ENCODE data around the gene IL24. TPM values are rescaled to one million over a fixed set of nuclear protein-coding genes. Genes with fewer than 3 reads are reported as not detected.
"Not testable (repeated sequence)": the region's sequence is repeated elsewhere in the genome, so short reads cannot be mapped to it uniquely, and the experiment has no call there.

IL24 gene
- polyA plus RNA-seq, 3 donors = 0.16 TPM; not detected in 2

DNA sequence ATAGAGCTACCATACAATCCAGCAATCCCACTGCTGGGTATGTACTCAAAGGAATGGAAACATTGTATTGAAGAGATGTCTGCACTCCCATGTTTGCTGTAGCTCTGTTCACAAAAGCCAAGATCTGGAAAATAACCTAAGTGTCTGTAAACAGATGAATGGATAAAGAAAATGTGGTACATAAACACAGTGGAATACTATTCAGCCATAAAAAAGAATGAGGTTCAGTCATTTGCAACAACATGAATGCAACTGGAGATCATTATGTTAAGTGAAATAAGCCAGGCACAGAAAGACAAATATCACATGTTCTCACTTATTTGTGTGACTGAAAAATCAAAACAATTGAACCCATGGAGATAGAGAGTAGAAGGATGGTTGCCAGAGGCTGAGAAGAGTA lies 43.5 kb upstream of the IL24 start:
- H3K4me3 ChIP-seq (replicated peaks in 1 of 3; ENCODE audit: low read depth in 2 of 3, low read length in 3 of 3); H3K4me2 ChIP-seq (replicated peaks; ENCODE audit: extremely low read depth, low read length, poor library complexity, severe bottlenecking); H3K9ac ChIP-seq (ENCODE audit: insufficient read depth, low read length, poor library complexity, severe bottlenecking); H3K36me3 Mint-ChIP-seq; H2AFZ ChIP-seq (ENCODE audit: insufficient read depth, low read depth, low read length, poor library complexity, severe bottlenecking); H3K79me2 ChIP-seq (ENCODE audit: insufficient read depth, low read length); H3K27me3 ChIP-seq (ENCODE audit: control insufficient read depth in 2 of 2, insufficient read depth in 2 of 2, low read length in 2 of 2); H3K9me3 ChIP-seq (replicated peaks in 1 of 2; ENCODE audit: control insufficient read depth in 1 of 2, insufficient read depth in 1 of 2, low read length in 2 of 2); H3K27me3 Mint-ChIP-seq (ENCODE audit: low read depth in 3 of 3); H4K20me1 ChIP-seq (ENCODE audit: insufficient read depth, low read length); H3K9me3 Mint-ChIP-seq; H3K4me1 ChIP-seq (ENCODE audit: control insufficient read depth in 1 of 2, insufficient read depth in 2 of 2, low read length in 2 of 2); intact Hi-C loops (cut with micrococcal nuclease); DNase-seq; H3K36me3 ChIP-seq (replicated peaks in 1 of 2; ENCODE audit: control insufficient read depth in 1 of 2, insufficient read depth in 2 of 2, low read length in 2 of 2); H3K27ac Mint-ChIP-seq; H3K4me3 Mint-ChIP-seq; H3K27ac ChIP-seq (ENCODE audit: low read depth in 1 of 2, low read length in 2 of 2): not testable (repeated sequence)
- H3K4me1 Mint-ChIP-seq = peaks cover 12% of the 10 kb centered on the region

GRCh38 chr1:206854401-206855129 lies 42.7 kb upstream of the IL24 start:
- no peak for TF ChIP-seq CTCF (IDR thresholded peaks at IDR 0.05)
- Mint-ChIP-seq H3K4me1 (peaks cover 21% of the 10 kb centered on the region), H3K36me3 (no peaks in the 10 kb centered on the region), H3K9me3 (peaks cover 0 to 8% (median 0%) of the 10 kb centered on the region in 7 donors), H3K4me3 (no peak overlapping the region), H3K27ac (no peak overlapping the region), H3K27me3 (ENCODE audit: low read depth in 3 of 3) (peaks cover 4 to 5% (median 4%) of the 10 kb centered on the region in 3 donors)
- Histone ChIP-seq H3K9ac (ENCODE audit: insufficient read depth, low read length, poor library complexity, severe bottlenecking) (no peak overlapping the region), H3K9me3 (replicated peaks in 1 of 2; ENCODE audit: control insufficient read depth in 1 of 2, insufficient read depth in 1 of 2, low read length in 2 of 2) (no peaks in the 10 kb centered on the region), H3K79me2 (ENCODE audit: insufficient read depth, low read length) (no peaks in the 10 kb centered on the region), H2AFZ (ENCODE audit: insufficient read depth, low read depth, low read length, poor library complexity, severe bottlenecking) (no peak overlapping the region), H3K36me3 (replicated peaks in 1 of 2; ENCODE audit: control insufficient read depth in 1 of 2, insufficient read depth in 2 of 2, low read length in 2 of 2) (no peaks in the 10 kb centered on the region), H3K4me1 (ENCODE audit: control insufficient read depth in 1 of 2, insufficient read depth in 2 of 2, low read length in 2 of 2) (peaks cover 12% of the 10 kb centered on the region in 2 donors), H3K27ac (ENCODE audit: low read depth in 1 of 2, low read length in 2 of 2) (no peak overlapping the region), H3K4me2 (replicated peaks; ENCODE audit: extremely low read depth, low read length, poor library complexity, severe bottlenecking) (no peak overlapping the region), H3K27me3 (ENCODE audit: control insufficient read depth in 2 of 2, insufficient read depth in 2 of 2, low read length in 2 of 2) (no peaks in the 10 kb centered on the region), H4K20me1 (ENCODE audit: insufficient read depth, low read length) (no peaks in the 10 kb centered on the region), H3K4me3 (replicated peaks in 1 of 3; ENCODE audit: low read depth in 2 of 3, low read length in 3 of 3) (no peak overlapping the region)
- intact Hi-C loops (cut with micrococcal nuclease) = no loop called here
- DNase-seq = no peak
- WGBS (ENCODE audit: insufficient coverage) = 91% methylated on average over 1 of the region's 3 CpGs

Data from CD14-positive monocyte (primary cell).